Activated CD8-positive, alpha-beta T cell treated with anti-CD3 and anti-CD28 coated beads for 36 hours (primary cell): ENCODE data around the gene C11orf21. TPM values are rescaled to one million over a fixed set of nuclear protein-coding genes. Genes with fewer than 3 reads are reported as not detected.

Experiments
- ATAC-seq: fragments of 200-7000 bp; cut with Tn5 transposase; one replicate; pipeline ENCODE4 v1.10.0; 2021; ENCODE audit warnings: mild to moderate bottlenecking, moderate library complexity
- CTCF ChIA-PET: fragments of 350-600 bp; sonication (Branson Sonifier 250); formaldehyde crosslinking; loops from one replicate; lab custom pipeline; 2021; ENCODE audit warnings: antibody characterized with exemption; lab: Charles Lee
- POLR2A ChIA-PET: fragments of 350-600 bp; sonication (Branson Sonifier 250); formaldehyde crosslinking; loops from one replicate; lab custom pipeline; 2021; ENCODE audit warnings: antibody characterized with exemption; lab: Charles Lee
- DNase-seq: peaks from one replicate; pipeline ENCODE4 v3.0.0-alpha.2; 2020
- H3K27ac Mint-ChIP-seq: one replicate; pipeline ENCODE4 v1.8.0; 2021; ENCODE audit warnings: mild to moderate bottlenecking, mixed read lengths
- H3K27me3 Mint-ChIP-seq: one replicate; pipeline ENCODE4 v1.8.0; 2021; ENCODE audit warnings: mixed read lengths
- H3K36me3 Mint-ChIP-seq: one replicate; pipeline ENCODE4 v1.8.0; 2021; ENCODE audit warnings: low read depth, mixed read lengths
- H3K4me1 Mint-ChIP-seq: one replicate; pipeline ENCODE4 v1.8.0; 2021; ENCODE audit warnings: low read depth, mixed read lengths
- H3K4me3 Mint-ChIP-seq: one replicate; pipeline ENCODE4 v1.8.0; 2021; ENCODE audit warnings: mild to moderate bottlenecking, moderate library complexity, mixed read lengths
- H3K9me3 Mint-ChIP-seq: one replicate; pipeline ENCODE4 v1.8.0; 2021; ENCODE audit warnings: mixed read lengths
- intact Hi-C: fragments of 100-400 bp; cut with micrococcal nuclease; formaldehyde crosslinking; loops from one replicate; pipeline ENCODE4 v1.10.0; 2022
- total RNA-seq, 2 experiments: library from RNA; stranded (reverse); gene quantifications; one replicate each; pipeline ENCODE4 v1.2.3, GENCODE V29; 2021
- TF ChIP-seq, protein P1 (sequence below): fragments of 200-600 bp; IDR thresholded peaks from one replicate; pipeline ENCODE4 v1.8.0; 2022; ENCODE audit warnings: antibody characterized with exemption, mild to moderate bottlenecking

The C11orf21 gene
- total RNA-seq, 2 experiments from 2014 or later: 2.1 to 2.2 TPM

- Mint-ChIP-seq H3K27me3 (no peaks in the 10 kb centered on the region), H3K4me1 (peaks cover 38% of the 10 kb centered on the region), H3K9me3 (no peaks in the 10 kb centered on the region), H3K27ac (no peak overlapping the region), H3K36me3 (no peaks in the 10 kb centered on the region), H3K4me3 (no peak overlapping the region)
- TF ChIP-seq, protein P1, sequence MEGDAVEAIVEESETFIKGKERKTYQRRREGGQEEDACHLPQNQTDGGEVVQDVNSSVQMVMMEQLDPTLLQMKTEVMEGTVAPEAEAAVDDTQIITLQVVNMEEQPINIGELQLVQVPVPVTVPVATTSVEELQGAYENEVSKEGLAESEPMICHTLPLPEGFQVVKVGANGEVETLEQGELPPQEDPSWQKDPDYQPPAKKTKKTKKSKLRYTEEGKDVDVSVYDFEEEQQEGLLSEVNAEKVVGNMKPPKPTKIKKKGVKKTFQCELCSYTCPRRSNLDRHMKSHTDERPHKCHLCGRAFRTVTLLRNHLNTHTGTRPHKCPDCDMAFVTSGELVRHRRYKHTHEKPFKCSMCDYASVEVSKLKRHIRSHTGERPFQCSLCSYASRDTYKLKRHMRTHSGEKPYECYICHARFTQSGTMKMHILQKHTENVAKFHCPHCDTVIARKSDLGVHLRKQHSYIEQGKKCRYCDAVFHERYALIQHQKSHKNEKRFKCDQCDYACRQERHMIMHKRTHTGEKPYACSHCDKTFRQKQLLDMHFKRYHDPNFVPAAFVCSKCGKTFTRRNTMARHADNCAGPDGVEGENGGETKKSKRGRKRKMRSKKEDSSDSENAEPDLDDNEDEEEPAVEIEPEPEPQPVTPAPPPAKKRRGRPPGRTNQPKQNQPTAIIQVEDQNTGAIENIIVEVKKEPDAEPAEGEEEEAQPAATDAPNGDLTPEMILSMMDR: no peak
- intact Hi-C loops: loop anchor here (5.0 to 10.0 kb wide), 2 partner anchors 94 to 586 kb away; partner anchors contain the start of gene TSSC4
- DNase-seq (no peak), ATAC-seq (no peak)
- ChIA-PET CTCF (interaction anchor here (13.9 kb wide), 1 partner anchor 113 kb away, joined by 381 read pairs; no protein-coding TSS in a partner anchor), POLR2A (no interaction called here)
Observed at GRCh38 chr11:2308713-2309112, 7.0 kb upstream of the C11orf21 start.

- no peak for DNase-seq
- Mint-ChIP-seq H3K36me3 (no peaks in the 10 kb centered on the region), H3K9me3 (no peaks in the 10 kb centered on the region), H3K4me1 (peaks cover 45% of the 10 kb centered on the region), H3K27me3 (no peaks in the 10 kb centered on the region), H3K4me3 (no peak overlapping the region), H3K27ac (no peak overlapping the region)
- ChIA-PET POLR2A (interaction anchor here (1.9 kb wide), 1 partner anchor 225 kb away, joined by 4 read pairs; no protein-coding TSS in a partner anchor), CTCF (interaction anchor here (1.4 to 13.9 kb wide), 5 partner anchors 109 to 225 kb away, joined by 5 to 381 read pairs (median 25); no protein-coding TSS in a partner anchor)
- no peak for ATAC-seq
- TF ChIP-seq, protein P1: no peak
- intact Hi-C loops: loop anchor here (5.0 to 10.0 kb wide), 2 partner anchors 95 to 587 kb away; partner anchors contain the start of gene TSSC4
Observed at GRCh38 chr11:2307501-2308331, 6.0 kb upstream of the C11orf21 start.

DNA sequence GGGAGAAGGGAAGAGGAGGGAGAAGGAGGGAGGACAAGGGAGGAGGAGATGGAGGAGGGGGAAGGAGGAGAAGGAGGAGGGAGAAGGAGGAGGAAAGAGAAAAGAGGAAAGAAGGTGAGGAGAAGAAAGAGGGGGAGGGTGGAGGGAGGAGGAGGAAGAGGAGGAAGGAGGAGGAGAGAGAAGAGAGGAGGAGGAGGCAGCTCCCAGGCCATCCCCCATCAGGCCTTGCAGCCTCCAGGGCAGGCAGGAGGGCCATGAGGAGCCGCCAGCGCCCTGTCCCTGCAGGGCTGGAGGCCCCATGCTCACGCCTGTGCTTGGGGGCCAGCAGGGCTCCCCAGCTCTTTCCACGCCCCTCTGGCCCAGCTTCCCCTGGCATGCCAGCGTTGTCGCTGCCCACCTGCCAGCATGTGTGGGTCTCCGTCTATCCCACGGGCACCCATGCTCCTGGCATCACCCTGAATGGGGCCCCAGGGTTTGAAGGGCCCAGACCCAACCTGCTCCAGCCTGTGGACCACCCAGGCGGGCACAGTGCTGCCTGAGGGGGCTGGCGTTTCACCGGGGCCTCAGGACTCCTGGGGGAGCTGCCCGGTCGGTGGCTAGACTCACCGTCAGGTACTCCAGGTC, 5.3 kb upstream of the C11orf21 start:
- ATAC-seq (no peak), DNase-seq (no peak)
- H3K36me3 Mint-ChIP-seq: no peaks in the 10 kb centered on the region
- no peak overlapping the region for H3K4me3 Mint-ChIP-seq
- no peaks in the 10 kb centered on the region for H3K27me3 Mint-ChIP-seq
- no peaks in the 10 kb centered on the region for H3K9me3 Mint-ChIP-seq
- ChIA-PET CTCF (interaction anchor here (1.2 to 13.9 kb wide), 11 partner anchors 11 to 225 kb away, joined by 3 to 381 read pairs (median 16); partner anchors contain the start of gene TSSC4), POLR2A (interaction anchor here (1.4 to 1.9 kb wide), 2 partner anchors 94 to 226 kb away, joined by 4 read pairs; partner anchors contain the start of gene TSSC4)
- H3K4me1 Mint-ChIP-seq: peaks cover 49% of the 10 kb centered on the region
- intact Hi-C loops: loop anchor here (5.0 to 10.0 kb wide), 2 partner anchors 95 to 588 kb away; partner anchors contain the start of gene TSSC4
- TF ChIP-seq, protein P1: no peak
- H3K27ac Mint-ChIP-seq: no peak overlapping the region

DNA sequence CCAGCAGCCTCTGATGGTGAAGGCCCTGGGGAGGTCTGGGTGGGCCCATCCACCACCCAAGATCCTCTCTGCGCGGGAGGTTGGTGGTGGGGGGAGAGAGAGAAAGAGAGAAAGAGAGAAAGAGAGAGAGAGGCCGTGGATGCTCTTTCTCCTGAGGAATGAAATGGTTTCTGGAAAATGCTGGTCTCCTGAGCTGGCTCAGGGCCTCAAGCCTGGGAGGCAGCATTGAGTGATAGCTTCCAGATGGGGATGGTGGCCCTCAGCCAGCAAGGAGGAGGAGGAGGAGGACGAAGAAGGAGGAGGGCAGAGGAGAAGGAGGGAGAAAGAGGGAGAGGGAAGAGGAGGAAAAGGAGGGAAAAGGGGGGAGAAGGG, 4.7 kb upstream of the C11orf21 start:
- DNase-seq (no peak), ATAC-seq (no peak)
- TF ChIP-seq, protein P1: no peak
- Mint-ChIP-seq H3K36me3 (no peaks in the 10 kb centered on the region), H3K27me3 (no peaks in the 10 kb centered on the region), H3K9me3 (no peaks in the 10 kb centered on the region), H3K4me3 (peak overlapping the region; percentile 53), H3K4me1 (peaks cover 54% of the 10 kb centered on the region), H3K27ac (peak overlapping the region; percentile 91)
- POLR2A ChIA-PET: interaction anchor here (1.4 to 1.9 kb wide), 2 partner anchors 94 to 226 kb away, joined by 4 read pairs; partner anchors contain the start of gene TSSC4
- CTCF ChIA-PET: interaction anchor here (0.8 to 13.9 kb wide), 19 partner anchors 11 to 226 kb away, joined by 3 to 381 read pairs (median 13); partner anchors contain the start of genes CD81 and TSSC4
- intact Hi-C loops: loop anchor here (5.0 to 10.0 kb wide), 2 partner anchors 96 to 588 kb away; partner anchors contain the start of gene TSSC4
